HEK293T (cell line): ENCODE data around the gene CCDC148.

Experiments used
- FOXA1 ChIP-seq: fragments of 450-650 bp; IDR thresholded peaks from 2 replicates; pipeline ENCODE4 v1.6.1; 2016; ENCODE audit warnings: mild to moderate bottlenecking
- SP1 ChIP-seq: fragments of 450-650 bp; IDR thresholded peaks from 2 replicates; pipeline ENCODE4 v1.6.1; 2017
- TARDBP ChIP-seq: fragments of 450-650 bp; IDR thresholded peaks from 2 replicates; pipeline ENCODE4 v1.6.1; 2016

GRCh38 chr2:158391876-158392275, 64.7 kb downstream of the CCDC148 start:
- TF ChIP-seq TARDBP, result no peak
- no peak for TF ChIP-seq SP1
- TF ChIP-seq FOXA1, result no peak
